ENCODE results near the gene OVOL3. TPM values are rescaled to one million over a fixed set of nuclear protein-coding genes. Genes with fewer than 3 reads are reported as not detected.

Gene OVOL3
- total RNA-seq, 1 experiment from 2014 or later = 0.47 TPM

GRCh38 chr19:36153126-36153525, 42.2 kb downstream of the OVOL3 start:
- H3K36me3 ChIP-seq (ENCODE audit: insufficient read depth, low read length, poor library complexity, severe bottlenecking) = peaks cover 20% of the 10 kb centered on the region
- no peak overlapping the region for H3K27ac ChIP-seq (ENCODE audit: low read depth, low read length, poor library complexity, severe bottlenecking)
- BruUV-seq (replicated peaks) = no TSS peak
- no peaks in the 10 kb centered on the region for H3K27me3 ChIP-seq (replicated peaks; ENCODE audit: insufficient read depth, low read depth, low read length, poor library complexity)
- intact Hi-C loops (cut with micrococcal nuclease; ENCODE audit: unreplicated experiment) = no loop called here
- H3K9me3 ChIP-seq (ENCODE audit: low read depth, low read length, poor library complexity, severe bottlenecking) = no peaks in the 10 kb centered on the region
- no peak overlapping the region for H3K4me3 ChIP-seq (ENCODE audit: low read depth, low read length, poor library complexity, severe bottlenecking)
- DNase-seq (ENCODE audit: low spot score) = no peak
- POLR2A ChIA-PET (ENCODE audit: low non-redundant PET) = no interaction called here
- TF ChIP-seq EZH2 (IDR thresholded peaks at IDR 0.05; ENCODE audit: borderline replicate concordance, low read depth, low read length, poor library complexity, severe bottlenecking) (no peak), CTCF (conservative IDR thresholded peaks at IDR 0.05; ENCODE audit: low read depth, low read length) (no peak)
- CTCF ChIA-PET = interaction anchor here (0.6 kb wide), 1 partner anchor 41 kb away, joined by 5 read pairs; no protein-coding TSS in a partner anchor
- no peaks in the 10 kb centered on the region for H3K4me1 ChIP-seq (ENCODE audit: insufficient read depth, low read length, poor library complexity, severe bottlenecking)

- Histone ChIP-seq H3K9me3 (ENCODE audit: low read depth, low read length, poor library complexity, severe bottlenecking) (no peaks in the 10 kb centered on the region), H3K27ac (ENCODE audit: low read depth, low read length, poor library complexity, severe bottlenecking) (no peak overlapping the region), H3K4me1 (ENCODE audit: insufficient read depth, low read length, poor library complexity, severe bottlenecking) (no peaks in the 10 kb centered on the region), H3K27me3 (replicated peaks; ENCODE audit: insufficient read depth, low read depth, low read length, poor library complexity) (no peaks in the 10 kb centered on the region), H3K36me3 (ENCODE audit: insufficient read depth, low read length, poor library complexity, severe bottlenecking) (no peaks in the 10 kb centered on the region), H3K4me3 (ENCODE audit: low read depth, low read length, poor library complexity, severe bottlenecking) (no peak overlapping the region)
- no peak for TF ChIP-seq CTCF (conservative IDR thresholded peaks at IDR 0.05; ENCODE audit: low read depth, low read length)
- POLR2A ChIA-PET (ENCODE audit: low non-redundant PET) = no interaction called here
- CTCF ChIA-PET = no interaction called here
- intact Hi-C loops (cut with micrococcal nuclease; ENCODE audit: unreplicated experiment) = no loop called here
- BruUV-seq (replicated peaks) = no TSS peak
- no peak for DNase-seq (ENCODE audit: low spot score)
Observed at GRCh38 chr19:36160821-36161596, 50.1 kb downstream of the OVOL3 start.

Other genes with a start within 250 kb of the OVOL3 start
- 13.9 and 14.9 TPM in 2 replicates for gene APLP1, start 242.6 kb upstream of the OVOL3 start, total RNA-seq (2021)
- 14.9 and 18.0 TPM in 2 replicates for gene NFKBID, start 210.6 kb upstream of the OVOL3 start, total RNA-seq (2021)
- gene HCST, start 208.6 kb upstream of the OVOL3 start, total RNA-seq (2021) = 4.2 and 4.5 TPM in 2 replicates
- not detected in 2 replicates for gene TYROBP, start 202.8 kb upstream of the OVOL3 start, total RNA-seq (2021)
- 14.6 and 15.5 TPM in 2 replicates for gene LRFN3, start 174.8 kb upstream of the OVOL3 start, total RNA-seq (2021)
- gene SDHAF1, start 116.0 kb upstream of the OVOL3 start, total RNA-seq (2021) = 8.9 and 11.0 TPM in 2 replicates
- 0.70 TPM in 1 of 2 replicates, not detected in the other for gene SYNE4, start 102.3 kb upstream of the OVOL3 start, total RNA-seq (2021)
- gene ALKBH6, start 96.9 kb upstream of the OVOL3 start, total RNA-seq (2021) = 20.1 and 27.7 TPM in 2 replicates
- gene CLIP3, start 78.3 kb upstream of the OVOL3 start, total RNA-seq (2021) = 9.2 and 15.8 TPM in 2 replicates
- 4.6 and 5.4 TPM in 2 replicates for gene THAP8, start 56.9 kb upstream of the OVOL3 start, total RNA-seq (2021)
- 39.8 and 40.4 TPM in 2 replicates for gene WDR62, start 56.2 kb upstream of the OVOL3 start, total RNA-seq (2021)
- 133 and 142 TPM in 2 replicates for gene POLR2I, start 3.7 kb downstream of the OVOL3 start, total RNA-seq (2021)
- gene TBCB, start 4.3 kb downstream of the OVOL3 start, total RNA-seq (2021) = 156 and 158 TPM in 2 replicates
- 577 and 579 TPM in 2 replicates for gene CAPNS1, start 28.9 kb downstream of the OVOL3 start, total RNA-seq (2021)
- gene COX7A1, start 41.3 kb downstream of the OVOL3 start, total RNA-seq (2021) = not detected in 2 replicates
- gene ZNF565, start 103.5 kb downstream of the OVOL3 start, total RNA-seq (2021) = 7.2 and 7.5 TPM in 2 replicates
- 124 and 130 TPM in 2 replicates for gene ZNF146, start 104.0 kb downstream of the OVOL3 start, total RNA-seq (2021)

Data from A673 (cell line).